OCI-LY7 (cell line): ENCODE data around the gene PARVB.

Source experiments
- CTCF ChIP-seq: fragments of 200-600 bp; sonication (generic); conservative IDR thresholded peaks from 2 replicates; pipeline ENCODE4 v1.5.1; 2014; ENCODE audit warnings: mild to moderate bottlenecking, antibody characterized with exemption, low read length, moderate library complexity, mixed read lengths
- EZH2phosphoT487 ChIP-seq: fragments of 200-600 bp; sonication (generic); IDR thresholded peaks from 2 replicates; pipeline ENCODE4 v1.6.1; 2018; ENCODE audit warnings: low read depth, borderline replicate concordance, mild to moderate bottlenecking, mixed run types, antibody characterized with exemption, low read length, moderate library complexity, mixed read lengths

GRCh38 chr22:44201665-44202064 lies 177.6 kb downstream of the PARVB start:
- TF ChIP-seq EZH2phosphoT487 (no peak), CTCF (no peak)
